ENCODE results near the gene THAP5.

GRCh38 chr7:108598153-108598552 is 28.6 kb upstream of the THAP5 start:
- TF ChIP-seq CTCF (IDR thresholded peaks at IDR 0.05): no peak
- TF ChIP-seq POLR2A (IDR thresholded peaks at IDR 0.05): no peak
